Psoas muscle (tissue), 8 donors: ENCODE results near the gene PEPD. TPM values are rescaled to one million over a fixed set of nuclear protein-coding genes. Genes with fewer than 3 reads are reported as not detected.
"Not testable (repeated sequence)": the region's sequence is repeated elsewhere in the genome, so short reads cannot be mapped to it uniquely, and the experiment has no call there.

Experiments used
- ATAC-seq, 4 donors: fragments of 200-7000 bp; cut with Tn5 transposase; one replicate each; pipeline ENCODE4 v1.9.1; 2020; ENCODE audit warnings: moderate library complexity in 3 of 4, mild to moderate bottlenecking in 2 of 4
- DNase-seq, 2 donors: peaks; one replicate each; pipeline ENCODE4 v3.0.0-alpha.2; 2020
- H3K27ac ChIP-seq: fragments of 200-600 bp; one replicate; pipeline ENCODE4 v1.8.0; 2022
- H3K27me3 ChIP-seq, 3 donors: fragments of 200-600 bp in 1 of 3; one replicate each; pipeline versions ENCODE4 v1.6.1 to v1.8.0; 2013 to 2022; ENCODE audit warnings: low read length in 2 of 3, mild to moderate bottlenecking in 2 of 3, moderate library complexity in 1 of 3; ENCODE audit not compliant: insufficient read depth in 3 of 3
- H3K36me3 ChIP-seq, 2 donors: fragments of 200-600 bp in 1 of 2; one replicate each; pipeline versions ENCODE4 v1.6.1 to v1.8.0; 2013 to 2022; ENCODE audit warnings: low read depth in 1 of 2, mild to moderate bottlenecking in 1 of 2, moderate library complexity in 1 of 2; ENCODE audit not compliant: insufficient read depth in 1 of 2
- H3K4me1 ChIP-seq: fragments of 200-600 bp; one replicate; pipeline ENCODE4 v1.8.0; 2022
- H3K4me3 ChIP-seq: fragments of 200-600 bp; one replicate; pipeline ENCODE4 v1.8.0; 2022; ENCODE audit warnings: mild to moderate bottlenecking
- H3K9me3 ChIP-seq: fragments of 200-600 bp; one replicate; pipeline ENCODE4 v1.8.0; 2022
- WGBS, 3 donors: extraction: QIAGEN DNeasy Blood & Tissue Kit; methylation state at CpG; one replicate each; pipeline versions ENCODE4 v1.1.6 to v1.1.7; 2013; 5-methylcytosine and 5-hydroxymethylcytosine counted together
- intact Hi-C, 2 donors: fragments of 100-400 bp; cut with DNase I; formaldehyde crosslinking; loops; one replicate each; pipeline versions ENCODE4 v1.11.0 to v1.14.2; 2022
- polyA plus RNA-seq, 3 donors: library from polyadenylated mRNA; stranded (reverse); fragments of 200-250 nt; gene quantifications; one replicate each; pipeline ENCODE4 v1.2.3, GENCODE V29; 2013
- total RNA-seq, 4 donors: library from RNA; stranded (reverse); fragmentation: NEBNext Ultra II Directional in 2 of 4; extraction: Animal tissue kit (Norgen Biotek cat#: 25700) in 2 of 4; gene quantifications; one replicate each; pipeline versions ENCODE4 v1.2.1 to v1.2.4, GENCODE V29; 2021 to 2023
- TF ChIP-seq, protein P1 (sequence below): fragments of 200-600 bp; IDR thresholded peaks from one replicate; pipeline ENCODE4 v1.8.0; 2022; ENCODE audit warnings: antibody characterized with exemption
- donor health status: healthy with polysubstance abuse.
- donor health status: DM: no; HTN: no; CAD: no; lungs with moderate emphysema.
- donor health status: Bipolar disorder and iron deficiency.
- donor health status: healthy.
- donor health status: DM: yes; HTN: yes; CAD: no.
- donor health status: DM: no; HTN: no; CAD: no.
- donor health status: DM: no; HTN: no; CAD: no.
- donor health status: DM: yes; HTN: yes; CAD: no.

PEPD gene
- total and polyA plus RNA-seq, 7 donors: 26.3 to 40.2 (median 35.1) TPM

GRCh38 chr19:33562636-33563035, 41.0 kb upstream of the PEPD start:
- Histone ChIP-seq H3K36me3 (no peaks in the 10 kb centered on the region), H3K27me3 (peaks cover 0 to 47% (median 2%) of the 10 kb centered on the region in 3 donors), H3K4me1 (peaks cover 4% of the 10 kb centered on the region), H3K27ac (no peak overlapping the region), H3K4me3 (no peak overlapping the region), H3K9me3 (no peaks in the 10 kb centered on the region)
- ATAC-seq (no peak), DNase-seq (no peak)
- 65 to 82% (median 67%) methylated on average over 7 of the region's 7 CpGs for WGBS, 3 donors
- intact Hi-C loops: no loop called here
- TF ChIP-seq, protein P1, sequence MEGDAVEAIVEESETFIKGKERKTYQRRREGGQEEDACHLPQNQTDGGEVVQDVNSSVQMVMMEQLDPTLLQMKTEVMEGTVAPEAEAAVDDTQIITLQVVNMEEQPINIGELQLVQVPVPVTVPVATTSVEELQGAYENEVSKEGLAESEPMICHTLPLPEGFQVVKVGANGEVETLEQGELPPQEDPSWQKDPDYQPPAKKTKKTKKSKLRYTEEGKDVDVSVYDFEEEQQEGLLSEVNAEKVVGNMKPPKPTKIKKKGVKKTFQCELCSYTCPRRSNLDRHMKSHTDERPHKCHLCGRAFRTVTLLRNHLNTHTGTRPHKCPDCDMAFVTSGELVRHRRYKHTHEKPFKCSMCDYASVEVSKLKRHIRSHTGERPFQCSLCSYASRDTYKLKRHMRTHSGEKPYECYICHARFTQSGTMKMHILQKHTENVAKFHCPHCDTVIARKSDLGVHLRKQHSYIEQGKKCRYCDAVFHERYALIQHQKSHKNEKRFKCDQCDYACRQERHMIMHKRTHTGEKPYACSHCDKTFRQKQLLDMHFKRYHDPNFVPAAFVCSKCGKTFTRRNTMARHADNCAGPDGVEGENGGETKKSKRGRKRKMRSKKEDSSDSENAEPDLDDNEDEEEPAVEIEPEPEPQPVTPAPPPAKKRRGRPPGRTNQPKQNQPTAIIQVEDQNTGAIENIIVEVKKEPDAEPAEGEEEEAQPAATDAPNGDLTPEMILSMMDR: no peak

GRCh38 chr19:33561666-33562065, 40.1 kb upstream of the PEPD start:
- intact Hi-C loops, H3K27ac ChIP-seq: not testable (repeated sequence)

GRCh38 chr19:33561261-33561660, 39.7 kb upstream of the PEPD start:
- TF ChIP-seq, protein P1: no peak
- H3K4me3 ChIP-seq: no peak overlapping the region
- no peaks in the 10 kb centered on the region for H3K9me3 ChIP-seq
- WGBS, 3 donors: 85 to 91% (median 86%) methylated on average over 6 of the region's 6 CpGs
- ATAC-seq: no peak
- H3K27me3 ChIP-seq: peaks cover 0 to 35% (median 2%) of the 10 kb centered on the region in 3 donors
- intact Hi-C loops: no loop called here
- no peak for DNase-seq
- H3K27ac ChIP-seq: no peak overlapping the region
- no peaks in the 10 kb centered on the region for H3K36me3 ChIP-seq
- H3K4me1 ChIP-seq: peaks cover 7% of the 10 kb centered on the region

More at GRCh38 chr19:33561666-33562065, 40.1 kb upstream of the PEPD start:
- H3K4me1 ChIP-seq, H3K36me3 ChIP-seq, DNase-seq, H3K4me3 ChIP-seq, H3K9me3 ChIP-seq, ATAC-seq: not testable (repeated sequence)
- 83 to 93% (median 86%) methylated on average over 5 of the region's 5 CpGs for WGBS, 3 donors
- H3K27me3 ChIP-seq: peaks cover 0 to 37% (median 2%) of the 10 kb centered on the region in 3 donors

DNA sequence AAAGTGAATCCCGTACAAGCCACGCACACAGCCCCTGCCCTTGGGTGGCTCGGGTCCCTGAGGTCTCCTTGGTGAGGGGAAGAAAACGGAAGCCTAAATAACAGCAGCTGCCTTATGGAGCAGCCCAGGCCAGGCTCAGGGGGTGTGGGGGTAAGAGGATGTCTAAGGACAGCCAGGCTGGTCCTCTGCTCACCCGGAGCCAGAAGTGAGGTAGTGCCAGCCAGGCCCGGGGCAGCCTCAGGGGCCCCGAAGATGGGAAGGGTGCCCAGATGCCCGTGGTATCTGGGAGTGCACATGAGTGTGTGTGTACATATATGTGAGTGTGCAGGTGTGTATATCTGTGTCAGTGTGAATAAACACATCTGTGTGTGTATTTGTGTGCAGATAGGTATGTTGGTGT, 38.4 kb upstream of the PEPD start:
- Histone ChIP-seq H3K4me3 (no peak overlapping the region), H3K36me3 (no peaks in the 10 kb centered on the region), H3K9me3 (no peaks in the 10 kb centered on the region), H3K4me1 (peaks cover 7% of the 10 kb centered on the region), H3K27me3 (peaks cover 0 to 35% (median 2%) of the 10 kb centered on the region in 3 donors), H3K27ac (no peak overlapping the region)
- DNase-seq (no peak), ATAC-seq (no peak)
- TF ChIP-seq, protein P1: no peak
- intact Hi-C loops: no loop called here
- 60 to 63% (median 62%) methylated on average over 8 of the region's 8 CpGs for WGBS, 3 donors

DNA sequence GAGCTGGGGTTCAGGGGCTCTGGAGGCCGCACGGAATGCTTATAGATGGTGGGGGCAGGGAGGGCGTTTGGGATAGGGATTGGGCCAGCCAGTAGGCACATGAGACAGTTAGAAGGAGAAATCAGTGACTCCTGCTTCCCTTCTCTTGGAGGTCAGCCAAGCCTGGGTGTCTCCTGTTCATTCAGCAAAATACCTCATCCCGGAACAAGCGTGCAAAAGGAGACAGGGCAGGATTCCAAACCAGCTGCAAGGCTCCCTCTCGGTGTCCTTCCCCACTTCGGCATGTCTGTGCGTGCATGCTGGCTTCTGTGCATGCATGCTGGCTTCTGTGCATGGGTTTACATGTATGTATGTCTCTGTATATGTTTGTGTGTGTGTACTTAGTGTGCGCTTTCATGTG, 37.3 kb upstream of the PEPD start:
- H3K27ac ChIP-seq: no peak overlapping the region
- ATAC-seq: no peak
- no peaks in the 10 kb centered on the region for H3K36me3 ChIP-seq
- peaks cover 7% of the 10 kb centered on the region for H3K4me1 ChIP-seq
- WGBS, 3 donors: 27 to 30% (median 28%) methylated on average over 9 of the region's 9 CpGs
- DNase-seq: no peak
- no peak overlapping the region for H3K4me3 ChIP-seq
- H3K27me3 ChIP-seq: peaks cover 0 to 33% (median 2%) of the 10 kb centered on the region in 3 donors
- no peaks in the 10 kb centered on the region for H3K9me3 ChIP-seq
- TF ChIP-seq, protein P1: no peak
- intact Hi-C loops: no loop called here
